ENCODE results near the gene CDHR4.
A peak's percentile ranks its signal among the peaks of the same experiment; 100 is the strongest.
"Not testable (repeated sequence)": the region's sequence is repeated elsewhere in the genome, so short reads cannot be mapped to it uniquely, and the experiment has no call there.

Gene CDHR4, protein sequence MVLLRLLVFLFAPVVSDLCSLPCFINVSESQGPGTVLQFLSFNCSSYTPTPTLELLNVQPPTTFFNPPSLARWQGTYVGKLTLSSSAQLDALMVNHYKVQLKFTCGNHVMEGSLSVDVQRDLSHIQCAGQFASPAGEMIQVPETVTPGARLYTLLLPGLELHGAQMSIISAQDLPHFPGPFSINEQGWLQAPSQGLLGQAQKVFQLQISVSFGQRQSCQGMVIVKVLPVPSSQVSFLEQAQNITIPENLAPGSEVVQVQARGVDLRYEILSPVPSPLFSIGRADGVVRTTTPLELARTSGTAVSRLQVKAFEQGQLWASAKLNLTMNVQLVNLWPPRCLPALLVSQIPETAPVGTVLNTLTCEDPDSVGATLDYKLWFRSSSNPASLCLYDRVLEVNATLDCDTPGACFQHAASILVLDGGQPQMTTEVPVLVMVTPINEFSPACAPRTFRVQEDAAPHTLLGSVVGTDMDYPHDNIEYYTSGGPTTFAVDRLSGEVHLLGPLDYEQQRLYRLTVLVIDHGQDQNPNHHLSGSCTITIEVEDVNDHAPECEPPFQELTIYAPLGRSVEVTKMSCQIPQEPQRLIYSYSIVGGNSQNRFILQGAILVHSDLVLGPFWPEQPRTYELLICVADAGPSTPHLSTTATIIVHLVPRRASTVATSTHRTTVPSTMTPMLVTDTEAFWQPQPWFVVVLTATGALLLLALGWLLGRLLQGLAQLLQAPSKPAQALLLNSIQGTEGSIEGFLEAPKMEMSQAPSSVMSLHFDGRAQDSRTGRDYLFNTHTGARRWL

DNA sequence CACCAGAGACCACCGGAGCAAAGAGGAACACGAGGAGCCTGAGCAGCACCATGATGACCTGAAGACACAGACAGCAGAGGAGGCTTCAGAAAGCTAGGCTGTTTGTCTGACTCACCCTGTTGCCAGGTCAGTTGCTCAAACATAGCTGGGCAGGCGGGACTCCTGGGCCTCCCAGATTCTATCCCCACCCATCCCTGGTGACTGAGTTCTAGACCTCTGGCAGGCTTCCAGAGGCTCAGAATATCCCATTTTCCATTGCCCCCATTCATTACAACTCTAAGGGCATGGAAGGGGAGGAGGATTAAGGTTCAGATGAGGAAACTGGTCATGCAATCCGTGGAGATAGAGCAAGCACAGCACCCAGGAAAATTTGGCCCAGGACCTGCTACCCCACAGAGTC, at the start of gene CDHR4:
Gene CDHR4 (minus strand): TSS at position 113 of the 400 bp plus-strand sequence. CDS start 61 bp downstream, at position 52.
- no peak for DNase-seq

GRCh38 chr3:49845694-49846093, 46.0 kb upstream of the CDHR4 start:
- no peak for DNase-seq

- DNase-seq = no peak
Observed at GRCh38 chr3:49844464-49845183, 45.0 kb upstream of the CDHR4 start.

DNA sequence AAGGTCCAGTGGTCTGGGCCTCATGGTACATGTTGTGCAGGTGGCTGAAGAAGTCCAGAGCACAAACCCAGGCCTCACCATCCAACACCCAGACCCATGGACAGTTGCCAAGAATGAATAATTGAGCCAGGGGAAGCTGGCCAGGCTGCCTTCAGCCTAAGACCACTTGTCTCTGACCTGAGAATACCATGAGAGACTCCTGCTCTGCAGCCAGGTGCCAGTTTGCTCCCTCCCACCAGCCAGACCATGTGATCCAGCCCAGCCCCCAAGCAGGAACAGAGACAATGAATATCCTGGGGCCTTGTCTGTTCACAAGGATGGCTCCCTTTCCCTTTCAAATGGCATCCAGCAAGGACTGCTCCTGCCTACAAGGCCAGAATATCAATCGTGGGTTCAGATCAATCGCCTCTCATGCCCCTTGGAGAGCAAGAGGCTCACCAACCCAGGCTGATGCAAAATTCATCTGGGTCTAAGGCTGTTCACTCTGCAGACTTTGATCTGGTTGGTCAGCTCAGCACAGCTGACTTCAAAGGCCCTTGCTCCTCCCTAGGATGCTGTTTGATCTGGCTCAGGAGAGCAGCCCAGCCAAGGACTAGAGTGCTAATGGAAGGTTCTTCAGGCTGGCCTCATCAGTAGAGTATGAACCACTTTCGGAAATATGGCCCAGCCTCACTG, 43.3 kb upstream of the CDHR4 start:
- DNase-seq = no peak

DNA sequence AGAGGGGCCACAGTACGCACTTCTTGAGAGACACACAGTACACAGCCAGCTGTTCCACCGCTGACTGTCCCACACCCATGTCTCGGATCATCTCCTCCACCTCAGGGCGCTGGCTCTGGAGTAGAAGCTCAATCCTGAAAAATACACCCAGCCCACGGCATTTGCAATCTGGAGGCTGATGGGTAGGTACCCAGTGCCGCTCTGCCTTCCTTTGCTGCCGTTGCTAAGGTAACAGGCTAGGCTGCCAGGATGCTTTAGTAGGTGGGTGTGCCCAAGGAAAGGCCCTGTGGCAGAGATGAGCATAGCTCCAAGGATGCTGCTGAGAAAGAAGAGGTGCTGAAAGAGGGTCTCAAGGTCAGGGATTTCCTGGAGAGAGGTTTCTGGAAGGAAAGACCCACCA, 42.1 kb upstream of the CDHR4 start:
- no peak for DNase-seq

DNA sequence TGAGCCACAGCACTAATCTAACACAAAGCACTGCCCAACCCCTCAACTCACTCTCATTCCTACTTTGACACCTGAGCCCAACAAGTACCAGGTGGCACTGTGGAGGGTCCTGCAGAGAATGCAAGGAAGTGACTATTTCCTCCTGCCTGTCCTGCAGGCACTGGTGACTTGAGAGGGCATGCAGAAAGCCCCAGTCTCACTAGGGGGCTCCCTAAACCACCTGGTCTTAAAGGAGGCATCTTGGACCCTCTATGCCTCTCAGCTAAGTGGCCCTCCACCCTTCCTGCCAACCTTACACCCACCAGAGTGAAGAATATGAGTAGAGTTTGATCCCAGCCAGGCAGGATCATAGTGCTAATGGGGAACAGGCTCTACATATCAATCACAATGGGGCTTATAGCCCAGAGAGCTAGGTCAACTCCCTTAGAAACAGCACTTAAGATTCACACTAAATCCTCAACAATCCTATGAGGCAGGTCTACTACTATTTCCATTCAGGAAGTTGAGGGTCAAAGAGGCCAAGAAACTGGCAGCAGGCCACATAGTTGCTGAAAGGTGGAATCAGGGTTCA, 41.5 kb upstream of the CDHR4 start:
- peak; percentile 4 to 71 for DNase-seq

DNA sequence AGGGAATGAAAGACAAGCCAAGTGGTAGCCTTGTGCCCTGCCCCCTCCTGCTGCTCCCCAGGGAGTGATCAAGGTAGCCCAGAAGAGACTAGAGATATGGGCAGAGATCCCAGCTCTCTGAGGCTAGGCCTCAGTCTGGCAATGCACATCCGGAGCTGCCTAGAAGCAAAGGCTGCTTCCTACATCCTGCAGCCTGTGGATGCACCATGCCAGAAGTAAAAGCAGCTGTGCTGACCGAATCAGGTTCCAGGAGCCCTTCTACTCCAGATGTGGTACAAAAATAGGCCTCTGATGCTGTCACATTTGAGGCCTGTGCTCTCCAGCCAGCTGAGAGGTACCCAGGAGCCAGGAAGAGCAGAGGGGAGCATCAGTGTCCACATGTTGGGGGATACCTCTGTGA, 40.7 kb upstream of the CDHR4 start:
- no peak for DNase-seq

DNA sequence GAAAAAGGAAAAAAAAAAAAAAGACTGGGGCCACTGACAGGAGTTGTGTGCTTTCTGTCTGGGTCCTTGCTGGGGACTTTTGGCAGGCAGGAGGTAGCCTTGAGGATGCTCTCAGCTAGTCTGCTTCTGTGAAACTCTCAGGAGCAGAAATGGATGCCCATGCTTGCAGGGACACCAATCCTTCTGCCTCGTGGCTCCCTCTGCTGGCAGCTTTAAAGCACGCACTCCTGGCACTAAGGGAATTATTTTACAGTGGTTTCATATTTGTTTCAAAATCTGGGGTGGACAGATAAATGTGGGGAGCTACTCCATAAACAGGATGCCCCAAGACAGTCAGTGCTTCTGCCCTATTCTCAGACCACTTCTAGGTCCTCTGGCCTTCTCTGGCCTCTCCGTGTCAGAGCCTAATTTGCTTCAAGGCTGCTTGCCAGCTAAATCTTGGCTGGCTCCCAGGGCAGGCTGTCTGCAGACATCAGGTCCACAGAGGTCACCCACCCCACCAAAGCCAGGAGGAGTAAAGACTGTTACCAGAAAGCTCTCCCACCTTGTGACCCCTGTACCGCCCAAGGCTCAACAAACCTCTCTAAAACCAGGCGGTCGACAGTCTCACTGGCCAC, 39.6 kb upstream of the CDHR4 start:
- DNase-seq = peak; percentile 30 to 66

DNA sequence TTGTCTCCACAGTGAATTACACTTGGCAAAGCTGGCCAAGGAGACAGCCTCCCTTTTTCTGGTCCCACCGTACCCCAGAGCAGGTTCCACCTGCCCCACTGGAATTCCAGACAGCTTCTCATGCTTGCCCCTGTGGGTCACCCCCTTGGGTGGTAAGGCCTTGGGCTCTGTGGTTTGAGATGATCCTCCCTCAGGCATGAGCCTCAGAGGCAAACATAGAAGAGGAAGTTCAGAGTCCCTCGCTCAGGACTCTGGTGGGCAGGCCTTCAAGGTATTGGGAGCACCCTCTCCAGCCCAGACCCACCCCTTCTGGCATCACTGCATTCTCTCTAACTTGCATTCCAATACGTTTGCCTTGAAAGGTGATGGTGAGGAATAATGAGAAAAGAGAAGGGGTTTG, 31.7 kb upstream of the CDHR4 start:
- DNase-seq = no peak

GRCh38 chr3:49826016-49826415, 26.3 kb upstream of the CDHR4 start:
- no peak for DNase-seq

GRCh38 chr3:49823131-49823530, 23.5 kb upstream of the CDHR4 start:
- not testable (repeated sequence) for DNase-seq

DNA sequence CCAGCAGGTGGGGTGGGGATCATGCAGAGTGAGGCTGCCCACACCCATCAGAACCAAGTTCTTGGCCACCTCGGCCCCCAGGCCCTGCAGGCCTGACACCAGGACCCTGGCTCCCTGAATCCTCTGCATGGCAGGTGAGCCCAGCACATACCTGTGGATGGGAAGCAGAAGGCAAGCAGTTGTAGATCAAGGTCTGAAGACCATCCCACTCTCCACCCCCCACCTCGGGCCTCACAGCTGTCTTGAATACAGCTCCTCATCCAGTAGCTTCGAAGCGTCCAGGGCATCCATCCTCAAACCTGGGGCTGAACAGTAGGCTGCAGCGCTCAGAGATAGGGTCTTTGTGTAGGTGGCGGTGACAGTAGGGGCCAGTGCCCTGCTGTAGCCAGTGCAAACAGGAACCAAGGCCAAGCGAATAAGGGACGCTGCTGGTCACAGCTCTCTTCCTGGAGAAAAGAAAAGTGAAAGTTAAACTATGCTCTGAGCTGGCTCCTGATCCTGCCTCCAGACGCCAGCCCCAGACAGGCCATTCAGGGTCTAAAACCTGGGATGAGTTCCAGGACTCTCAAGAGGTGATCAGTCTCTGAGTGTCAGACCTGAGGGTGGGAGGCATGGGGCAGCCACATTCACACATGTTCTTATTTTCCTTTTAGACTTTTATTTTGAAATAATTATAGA, 14.0 kb upstream of the CDHR4 start, which contains the start of gene UBA7:
Gene UBA7 (minus strand): TSS at position 457 of the 678 bp plus-strand sequence. CDS start 166 bp downstream, at position 291.
- no peak for DNase-seq

- DNase-seq = no peak
Observed at GRCh38 chr3:49812916-49813496, 13.3 kb upstream of the CDHR4 start.

DNA sequence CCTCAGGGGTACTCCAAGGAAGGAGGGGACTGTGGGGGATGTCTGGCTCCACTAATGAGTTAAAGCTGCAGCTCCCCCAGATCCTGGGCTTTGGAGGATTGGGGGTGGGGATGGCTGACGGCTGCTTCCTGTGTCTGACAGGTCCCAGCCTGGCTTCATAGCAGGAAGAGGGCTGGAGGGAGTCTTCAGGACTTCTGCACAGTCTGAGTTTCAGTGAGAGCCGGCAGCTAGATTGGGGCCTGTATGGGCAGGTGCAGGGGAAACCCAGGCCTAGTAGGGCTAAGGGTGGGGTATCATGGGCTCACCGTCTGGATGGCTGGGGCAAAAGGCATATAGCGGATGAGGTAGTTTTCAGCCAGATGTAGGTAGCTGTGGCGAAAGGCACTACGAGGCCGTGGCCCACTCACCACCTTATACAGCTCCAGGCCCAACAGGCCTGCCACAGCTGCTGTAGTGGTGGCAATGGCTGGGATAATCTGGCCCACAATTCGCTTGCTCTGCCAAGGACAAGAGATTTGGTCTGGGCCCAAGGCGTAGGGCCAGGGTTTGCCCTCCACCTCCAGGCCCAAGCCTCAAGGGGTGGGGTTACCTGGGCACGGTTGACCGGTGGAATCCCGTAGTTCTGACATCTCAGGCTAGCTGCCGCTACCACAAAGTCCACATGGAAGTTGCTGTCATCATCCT, 7.9 kb upstream of the CDHR4 start:
- DNase-seq = no peak

- DNase-seq = no peak
Observed at GRCh38 chr3:49806850-49807249, 7.2 kb upstream of the CDHR4 start.

GRCh38 chr3:49805897-49806701, 6.4 kb upstream of the CDHR4 start:
- DNase-seq = no peak

- DNase-seq = peak in 1 of 2 experiments; percentile 35
Observed at GRCh38 chr3:49805367-49805782, 5.7 kb upstream of the CDHR4 start.

- no peak for DNase-seq
Observed at GRCh38 chr3:49804141-49805041, 4.7 kb upstream of the CDHR4 start.
